TTC549 (cell line): Measurements from ENCODE around the gene GK.
"Not testable (repeated sequence)": the region's sequence is repeated elsewhere in the genome, so short reads cannot be mapped to it uniquely, and the experiment has no call there.

ENCODE experiments used
- FAIRE-seq: peaks from 2 replicates; lab custom pipeline; 2012; peaks lifted over from hg19 to GRCh38; lab: Jason Lieb, UNC

The GK gene

DNA sequence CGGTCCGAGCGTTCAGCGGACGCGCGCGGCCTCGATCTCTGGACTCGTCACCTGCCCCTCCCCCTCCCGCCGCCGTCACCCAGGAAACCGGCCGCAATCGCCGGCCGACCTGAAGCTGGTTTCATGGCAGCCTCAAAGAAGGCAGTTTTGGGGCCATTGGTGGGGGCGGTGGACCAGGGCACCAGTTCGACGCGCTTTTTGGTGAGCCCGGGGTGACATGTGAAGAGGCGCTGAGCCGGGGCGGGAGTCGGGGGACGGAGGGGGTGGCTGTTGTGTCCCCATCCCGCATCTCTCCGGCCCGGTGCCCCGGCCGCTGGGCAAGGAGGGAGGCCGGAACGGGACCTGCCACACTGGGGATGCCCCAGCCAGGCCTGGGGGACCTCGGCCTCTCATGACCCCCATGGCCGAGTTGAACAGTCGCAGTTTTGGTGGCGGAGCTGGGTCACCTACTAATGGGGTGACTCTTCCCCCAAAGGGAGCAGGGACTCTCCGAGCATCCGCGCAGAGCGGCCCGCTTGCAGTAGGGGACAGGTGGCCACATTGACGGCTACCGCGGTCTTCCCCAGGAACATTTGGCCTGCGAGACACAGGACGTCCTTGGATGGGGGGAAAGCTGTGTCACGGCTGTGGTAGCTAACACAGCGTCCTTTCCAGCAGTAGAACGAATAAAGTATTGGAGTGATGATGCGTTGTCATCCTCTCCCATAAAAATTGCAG, at the start of gene GK:
Gene GK, plus strand, starts transcription at position 9 of the 717 bp plus-strand sequence. Its CDS starts 115 bp downstream, at position 124.
- FAIRE-seq = no peak

GRCh38 chrX:30607155-30607554, 46.1 kb upstream of the GK start:
- FAIRE-seq = no peak

DNA sequence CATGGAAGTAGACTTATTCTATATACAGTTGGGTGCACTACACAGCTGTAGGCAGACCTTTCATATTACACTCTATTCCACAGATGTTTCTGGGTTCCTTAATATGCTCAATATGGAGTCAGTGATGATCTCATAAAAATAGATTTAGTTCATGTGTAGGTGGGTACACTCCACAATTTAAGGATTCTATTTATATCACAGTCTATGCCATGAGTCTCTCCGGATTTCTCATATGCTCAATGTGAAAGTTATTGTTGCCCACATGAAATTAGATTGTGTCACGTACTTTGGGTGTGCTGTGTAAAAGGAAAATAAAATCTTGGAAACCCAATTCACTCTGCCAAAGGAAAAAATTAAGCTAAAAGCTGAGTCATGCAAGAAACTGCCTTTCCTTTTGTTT, 43.2 kb upstream of the GK start:
- FAIRE-seq = no peak

GRCh38 chrX:30612250-30612655, 41.0 kb upstream of the GK start:
- FAIRE-seq = no peak

- no peak for FAIRE-seq
These were observed 39.5 kb upstream of the GK start for GRCh38 chrX:30613721-30614120.

DNA sequence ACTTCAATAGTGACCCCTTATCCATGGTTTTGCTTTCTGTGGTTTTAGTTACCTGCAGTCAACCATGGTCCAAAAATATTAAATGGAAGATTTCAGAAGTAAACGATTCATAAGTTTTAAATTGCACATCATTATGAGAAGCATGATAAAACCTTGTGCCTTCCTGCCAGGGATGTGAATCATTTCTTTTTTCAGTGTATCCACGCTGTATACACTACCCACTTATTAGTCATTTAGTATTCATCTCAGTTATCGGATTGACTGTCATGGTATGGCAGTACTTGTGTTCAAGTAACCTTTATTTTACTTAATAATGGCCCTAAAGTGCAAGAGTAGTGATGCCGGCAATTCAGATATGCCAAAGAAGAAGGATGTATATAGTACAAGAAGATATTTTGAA, 38.0 kb upstream of the GK start:
- FAIRE-seq = no peak

GRCh38 chrX:30618160-30618765, 35.0 kb upstream of the GK start:
- no peak for FAIRE-seq

GRCh38 chrX:30620125-30620524, 33.1 kb upstream of the GK start:
- no peak for FAIRE-seq

DNA sequence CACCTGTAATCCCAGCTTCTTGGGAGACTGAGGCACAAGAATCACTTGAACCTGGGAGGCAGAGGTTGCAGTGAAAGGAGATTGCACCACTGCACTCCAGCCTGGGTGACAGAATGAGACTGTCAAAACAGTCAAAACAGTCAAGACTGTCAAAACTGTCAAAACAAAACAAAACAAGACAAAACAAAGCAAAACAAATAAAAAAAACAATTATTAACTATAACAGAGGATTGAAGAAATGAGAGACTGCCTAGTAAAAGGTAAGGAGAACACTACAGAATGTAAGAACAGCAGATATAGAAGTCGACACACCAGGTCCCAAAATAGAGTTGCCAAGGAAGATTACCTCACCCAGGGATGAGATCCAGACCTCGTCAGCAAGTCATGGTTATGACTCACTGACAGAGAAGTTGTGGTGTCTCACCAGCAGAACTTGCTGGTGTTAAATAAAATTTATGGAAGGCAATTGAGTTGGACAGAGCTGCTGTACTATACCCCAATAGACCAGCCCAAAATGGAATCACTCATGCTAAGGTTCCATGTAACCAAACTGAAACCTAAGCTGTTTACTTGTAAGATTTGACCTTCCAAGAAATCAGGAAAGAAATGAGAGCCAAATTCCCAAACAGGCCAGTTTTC, 32.1 kb upstream of the GK start:
- no peak for FAIRE-seq

GRCh38 chrX:30622361-30622760, 30.9 kb upstream of the GK start:
- FAIRE-seq = no peak

DNA sequence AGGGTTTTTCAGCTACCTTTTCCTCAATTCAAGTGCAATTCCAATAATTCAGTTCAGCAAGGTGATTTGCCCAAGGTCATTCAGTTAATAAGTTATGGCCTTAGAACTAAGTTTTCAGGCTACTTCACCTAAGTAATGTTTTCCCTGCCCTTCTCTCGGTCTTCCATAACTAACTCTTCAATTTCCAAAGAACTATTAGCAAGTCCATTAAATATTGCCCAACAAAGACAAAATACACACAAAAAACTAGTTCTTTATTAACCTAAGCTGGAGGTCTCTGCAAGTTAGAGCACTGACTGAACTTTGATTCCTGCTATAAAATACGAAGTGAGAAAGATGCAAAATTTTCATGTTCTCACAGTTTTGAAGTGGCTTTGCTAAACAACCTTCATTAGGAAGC, 26.8 kb upstream of the GK start:
- FAIRE-seq = no peak

- no peak for FAIRE-seq
These were observed 25.2 kb upstream of the GK start for GRCh38 chrX:30627818-30628652.

DNA sequence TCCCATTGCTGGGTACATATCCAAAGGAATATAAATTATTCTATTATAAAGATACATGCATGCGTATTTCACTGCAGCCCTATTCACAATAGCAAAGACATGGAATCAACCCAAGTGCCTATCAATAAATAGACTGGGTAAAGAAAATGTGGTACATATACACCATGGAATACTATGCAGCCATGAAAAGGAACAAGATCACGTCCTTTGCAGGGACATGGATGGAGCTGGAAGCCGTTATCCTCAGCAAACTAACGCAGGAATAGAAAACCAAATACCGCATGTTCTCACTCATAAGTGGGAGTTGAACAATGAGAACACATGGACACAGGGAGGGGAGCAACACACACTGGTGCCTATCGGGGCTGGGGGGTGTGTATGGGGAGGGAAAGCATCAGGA, 19.2 kb upstream of the GK start:
- not testable (repeated sequence) for FAIRE-seq

DNA sequence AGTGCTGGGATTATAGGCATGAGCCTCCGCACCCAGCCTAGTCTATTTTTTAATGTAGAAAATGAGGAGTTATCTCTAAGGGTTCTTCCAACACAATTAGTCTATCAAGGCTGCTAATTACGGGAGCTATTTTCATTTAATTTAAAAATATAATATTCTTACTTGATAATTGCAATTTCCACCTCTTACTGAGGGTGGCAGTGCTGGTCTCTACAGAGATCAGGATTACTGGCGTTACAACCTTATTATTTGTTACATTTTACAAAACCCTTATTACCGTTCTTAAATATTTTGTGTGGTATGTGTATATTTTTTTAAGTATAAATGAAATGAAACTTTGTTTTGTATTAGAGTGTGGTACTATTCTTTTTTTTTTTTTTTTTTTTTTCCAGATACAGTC, 17.6 kb upstream of the GK start:
- no peak for FAIRE-seq

- no peak for FAIRE-seq
These were observed 15.1 kb upstream of the GK start for GRCh38 chrX:30637874-30638815.

DNA sequence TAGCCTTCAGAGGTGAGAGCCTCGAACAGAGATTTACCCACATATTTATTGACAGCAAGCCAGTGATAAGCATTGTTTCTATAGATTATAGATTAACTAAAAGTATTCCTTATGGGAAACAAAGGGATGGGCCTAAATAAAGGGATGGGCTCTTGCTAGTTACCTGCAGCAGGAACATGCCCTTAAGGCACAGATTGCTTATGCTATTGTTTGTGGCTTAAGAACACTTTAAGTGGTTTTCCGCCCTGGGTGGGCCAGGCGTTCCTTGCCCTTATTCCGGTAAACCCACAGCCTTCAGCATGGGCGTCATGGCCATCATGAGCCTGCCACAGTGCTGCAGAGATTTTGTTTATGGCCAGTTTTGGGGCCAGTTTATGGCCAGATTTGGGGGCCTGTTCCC, 13.5 kb upstream of the GK start:
- not testable (repeated sequence) for FAIRE-seq

DNA sequence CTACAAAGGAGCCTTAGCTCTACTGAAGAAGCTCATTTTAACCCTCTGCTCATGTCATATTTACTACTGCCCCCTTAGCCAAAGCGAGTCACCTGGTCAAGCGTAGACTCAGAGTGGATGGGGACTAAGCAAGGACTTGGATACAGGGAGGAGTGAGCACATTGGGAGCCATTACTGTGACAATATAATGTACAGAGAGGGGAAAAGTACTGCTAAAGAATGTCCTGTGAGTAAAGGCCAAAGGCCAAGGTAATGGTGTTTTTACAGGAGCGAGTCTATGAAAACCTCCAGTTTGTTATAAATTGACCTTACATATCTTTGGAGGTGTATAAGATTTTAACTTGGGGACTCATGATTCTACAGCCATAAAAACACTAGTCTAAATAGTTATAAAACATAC, 10.6 kb upstream of the GK start:
- FAIRE-seq = no peak

DNA sequence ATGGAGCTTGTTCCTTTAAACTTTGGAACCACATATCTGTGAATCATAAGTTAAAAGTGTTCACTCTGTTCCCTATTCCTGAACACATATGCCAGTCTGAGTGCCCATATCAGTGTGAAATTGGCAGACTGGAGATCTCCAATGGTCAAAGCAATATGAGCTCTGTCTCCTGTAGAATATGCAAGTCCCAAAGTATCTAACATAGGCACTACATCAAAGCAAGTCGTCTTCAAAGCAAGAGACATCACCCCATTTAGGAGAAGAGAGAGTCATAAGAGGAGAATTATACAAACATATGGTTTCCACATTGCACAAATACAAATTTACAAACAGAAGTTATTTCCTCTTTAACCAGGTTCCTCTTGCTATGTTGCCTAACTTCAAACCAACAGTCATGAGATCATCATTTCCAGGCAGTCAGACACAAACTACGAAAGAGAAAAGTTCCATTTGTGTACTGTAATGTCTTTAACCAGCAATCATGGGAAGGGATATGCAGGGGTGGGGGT, 9.9 kb upstream of the GK start:
- no peak for FAIRE-seq

DNA sequence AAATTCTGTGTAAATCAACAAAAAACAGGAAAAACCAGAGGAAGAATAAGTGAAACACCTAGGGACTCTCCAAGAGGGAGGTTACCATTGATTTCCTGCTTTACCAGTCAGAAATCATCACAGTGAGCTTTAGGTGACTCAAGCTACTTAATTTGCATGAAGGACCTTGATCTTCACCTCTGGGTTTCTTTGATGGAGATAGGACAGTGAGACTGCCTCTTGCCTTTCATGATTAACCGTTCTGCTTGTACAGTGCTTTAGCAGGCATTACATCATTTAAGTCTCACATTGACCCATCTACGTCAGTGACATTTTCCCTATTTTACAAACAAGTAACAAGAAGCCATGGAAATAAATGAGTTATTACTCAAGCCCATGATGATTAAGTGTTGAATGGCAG, 3.4 kb upstream of the GK start:
- no peak for FAIRE-seq

DNA sequence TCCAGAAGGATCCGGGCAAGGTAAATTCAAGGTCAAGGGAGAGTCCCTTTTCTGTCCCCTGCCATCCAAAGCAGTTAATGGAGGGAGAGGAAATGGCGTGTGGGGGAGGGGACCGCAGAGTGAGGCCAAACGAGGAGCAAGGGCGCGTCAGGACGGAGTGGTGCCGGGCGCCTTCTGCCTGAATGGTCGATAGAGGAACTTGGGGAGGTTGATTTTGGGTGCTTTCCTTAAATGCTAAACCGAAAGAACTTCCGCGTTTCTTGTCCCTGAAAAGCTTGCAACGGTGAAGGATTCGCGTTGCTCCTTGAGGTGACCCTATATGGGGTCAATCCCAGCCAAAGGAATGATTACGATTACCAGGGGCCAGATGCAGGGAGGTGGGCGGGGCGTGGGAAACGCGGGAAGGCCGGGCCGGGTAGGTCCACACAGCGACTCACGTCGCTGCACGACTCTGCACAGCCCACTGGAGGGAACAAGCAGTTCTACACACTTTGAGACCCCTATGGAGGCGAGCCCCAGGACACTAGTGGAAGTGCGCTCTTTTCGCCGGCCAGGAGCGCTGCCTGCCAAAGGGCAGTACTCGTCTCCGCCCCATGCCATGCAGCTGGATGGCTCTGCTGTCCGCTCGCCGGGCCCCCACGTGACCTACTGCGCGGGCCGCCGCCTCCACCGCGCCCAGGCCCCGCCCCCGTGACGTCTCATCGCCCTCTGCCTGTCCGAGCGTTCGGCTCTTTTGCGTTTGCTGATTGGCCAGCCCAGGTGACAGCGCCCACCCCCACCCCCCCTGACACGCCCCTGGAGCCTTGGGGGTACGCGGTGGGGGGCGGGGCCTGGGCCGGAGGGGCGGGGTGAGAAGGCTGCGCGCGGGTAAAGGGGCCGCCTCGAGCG, 452 bp upstream of the GK start:
- no peak for FAIRE-seq
